Activated CD8-positive, alpha-beta T cell treated with anti-CD3 and anti-CD28 coated beads, Interleukin-2, amount 10 ng/mL, durations not matched to agents 7 days and 5 days (primary cell): ENCODE results near the gene ADAM22. TPM values are rescaled to one million over a fixed set of nuclear protein-coding genes. Genes with fewer than 3 reads are reported as not detected.

Experiments
- ATAC-seq: fragments of 150-1000 bp; cut with Tn5 transposase; one replicate; pipeline ENCODE4 v1.10.0; 2021; ENCODE audit warnings: moderate library complexity
- CTCF ChIA-PET: fragments of 350-600 bp; sonication (Branson Sonifier 250); formaldehyde crosslinking; loops from one replicate; lab custom pipeline; 2021; ENCODE audit warnings: antibody characterized with exemption; lab: Charles Lee
- POLR2A ChIA-PET: fragments of 350-600 bp; sonication (Branson Sonifier 250); formaldehyde crosslinking; loops from one replicate; lab custom pipeline; 2021; ENCODE audit warnings: antibody characterized with exemption; lab: Charles Lee
- DNase-seq: peaks from one replicate; pipeline ENCODE4 v3.0.0-alpha.2; 2020
- H3K27ac Mint-ChIP-seq: one replicate; pipeline ENCODE4 v1.8.0; 2021; ENCODE audit warnings: mild to moderate bottlenecking, mixed read lengths
- H3K27me3 Mint-ChIP-seq: one replicate; pipeline ENCODE4 v1.8.0; 2021; ENCODE audit warnings: low read depth, mixed read lengths
- H3K36me3 Mint-ChIP-seq: one replicate; pipeline ENCODE4 v1.8.0; 2021; ENCODE audit warnings: low read depth, mixed read lengths
- H3K4me1 Mint-ChIP-seq: one replicate; pipeline ENCODE4 v1.8.0; 2021; ENCODE audit warnings: low read depth, mixed read lengths
- H3K4me3 Mint-ChIP-seq: one replicate; pipeline ENCODE4 v1.8.0; 2021; ENCODE audit warnings: mild to moderate bottlenecking, mixed read lengths
- H3K9me3 Mint-ChIP-seq: one replicate; pipeline ENCODE4 v1.8.0; 2022; ENCODE audit warnings: mixed read lengths; ENCODE audit not compliant: insufficient read depth
- total RNA-seq, 2 experiments: library from RNA; stranded (reverse); gene quantifications; one replicate each; pipeline ENCODE4 v1.2.3, GENCODE V29; 2021

Gene ADAM22
- total RNA-seq, 2 experiments from 2014 or later = 2.2 to 3.1 TPM

GRCh38 chr7:87961754-87962153 lies 27.7 kb downstream of the ADAM22 start:
- H3K9me3 Mint-ChIP-seq = peaks cover 4% of the 10 kb centered on the region
- H3K36me3 Mint-ChIP-seq = no peaks in the 10 kb centered on the region
- DNase-seq = no peak
- H3K27ac Mint-ChIP-seq = no peak overlapping the region
- no peaks in the 10 kb centered on the region for H3K4me1 Mint-ChIP-seq
- no peaks in the 10 kb centered on the region for H3K27me3 Mint-ChIP-seq
- ChIA-PET POLR2A (no interaction called here), CTCF (no interaction called here)
- ATAC-seq = no peak
- no peak overlapping the region for H3K4me3 Mint-ChIP-seq

GRCh38 chr7:87966271-87966670 lies 32.2 kb downstream of the ADAM22 start:
- POLR2A ChIA-PET = no interaction called here
- H3K9me3 Mint-ChIP-seq = peaks cover 4% of the 10 kb centered on the region
- no peak for ATAC-seq

GRCh38 chr7:87968021-87968420 lies 34.0 kb downstream of the ADAM22 start:
- ATAC-seq = no peak

More at GRCh38 chr7:87966271-87966670, 32.2 kb downstream of the ADAM22 start:
- Mint-ChIP-seq H3K27ac (no peak overlapping the region), H3K27me3 (no peaks in the 10 kb centered on the region), H3K4me3 (no peak overlapping the region), H3K4me1 (no peaks in the 10 kb centered on the region), H3K36me3 (no peaks in the 10 kb centered on the region)
- no peak for DNase-seq
- CTCF ChIA-PET = no interaction called here

GRCh38 chr7:87982116-87982515 lies 48.1 kb downstream of the ADAM22 start:
- Mint-ChIP-seq H3K9me3 (no peaks in the 10 kb centered on the region), H3K27ac (no peak overlapping the region), H3K27me3 (no peaks in the 10 kb centered on the region), H3K4me3 (no peak overlapping the region), H3K36me3 (no peaks in the 10 kb centered on the region), H3K4me1 (no peaks in the 10 kb centered on the region)
- CTCF ChIA-PET = no interaction called here
- ATAC-seq (no peak), DNase-seq (no peak)
- POLR2A ChIA-PET = no interaction called here

More at GRCh38 chr7:87968021-87968420, 34.0 kb downstream of the ADAM22 start:
- no peak overlapping the region for H3K27ac Mint-ChIP-seq
- DNase-seq = no peak
- no peaks in the 10 kb centered on the region for H3K36me3 Mint-ChIP-seq
- no peaks in the 10 kb centered on the region for H3K4me1 Mint-ChIP-seq
- H3K9me3 Mint-ChIP-seq = peaks cover 4% of the 10 kb centered on the region
- POLR2A ChIA-PET = no interaction called here
- no peak overlapping the region for H3K4me3 Mint-ChIP-seq
- no peaks in the 10 kb centered on the region for H3K27me3 Mint-ChIP-seq
- CTCF ChIA-PET = no interaction called here

GRCh38 chr7:87984088-87984487 lies 50.0 kb downstream of the ADAM22 start:
- H3K4me3 Mint-ChIP-seq = no peak overlapping the region
- H3K36me3 Mint-ChIP-seq = no peaks in the 10 kb centered on the region
- no peak overlapping the region for H3K27ac Mint-ChIP-seq
- no peaks in the 10 kb centered on the region for H3K9me3 Mint-ChIP-seq
- H3K4me1 Mint-ChIP-seq = no peaks in the 10 kb centered on the region
- ATAC-seq (no peak), DNase-seq (no peak)
- CTCF ChIA-PET = no interaction called here
- no peaks in the 10 kb centered on the region for H3K27me3 Mint-ChIP-seq
- POLR2A ChIA-PET = no interaction called here

GRCh38 chr7:87993269-87993668 lies 59.2 kb downstream of the ADAM22 start:
- Mint-ChIP-seq H3K4me1 (no peaks in the 10 kb centered on the region), H3K4me3 (no peak overlapping the region), H3K27ac (no peak overlapping the region), H3K27me3 (no peaks in the 10 kb centered on the region), H3K36me3 (no peaks in the 10 kb centered on the region), H3K9me3 (no peaks in the 10 kb centered on the region)
- DNase-seq (no peak), ATAC-seq (no peak)
- POLR2A ChIA-PET = no interaction called here
- CTCF ChIA-PET = no interaction called here

GRCh38 chr7:87999261-87999660 lies 65.2 kb downstream of the ADAM22 start:
- Mint-ChIP-seq H3K4me1 (no peaks in the 10 kb centered on the region), H3K27me3 (no peaks in the 10 kb centered on the region), H3K4me3 (no peak overlapping the region), H3K9me3 (no peaks in the 10 kb centered on the region), H3K36me3 (no peaks in the 10 kb centered on the region), H3K27ac (no peak overlapping the region)
- POLR2A ChIA-PET = no interaction called here
- CTCF ChIA-PET = no interaction called here
- DNase-seq = no peak
- no peak for ATAC-seq

- CTCF ChIA-PET = no interaction called here
- no peaks in the 10 kb centered on the region for H3K36me3 Mint-ChIP-seq
- H3K4me3 Mint-ChIP-seq = no peak overlapping the region
- H3K4me1 Mint-ChIP-seq = no peaks in the 10 kb centered on the region
- no peak for DNase-seq
- no peak overlapping the region for H3K27ac Mint-ChIP-seq
- POLR2A ChIA-PET = no interaction called here
- ATAC-seq = no peak
- H3K27me3 Mint-ChIP-seq = no peaks in the 10 kb centered on the region
- no peaks in the 10 kb centered on the region for H3K9me3 Mint-ChIP-seq
Measured at GRCh38 chr7:88001744-88002530, 67.9 kb downstream of the ADAM22 start.

- no peak for DNase-seq
- no peak for ATAC-seq
- H3K4me3 Mint-ChIP-seq = no peak overlapping the region
- no peaks in the 10 kb centered on the region for H3K9me3 Mint-ChIP-seq
- POLR2A ChIA-PET = no interaction called here
- no peaks in the 10 kb centered on the region for H3K27me3 Mint-ChIP-seq
- H3K27ac Mint-ChIP-seq = no peak overlapping the region
- CTCF ChIA-PET = no interaction called here
- no peaks in the 10 kb centered on the region for H3K36me3 Mint-ChIP-seq
- H3K4me1 Mint-ChIP-seq = no peaks in the 10 kb centered on the region
Measured at GRCh38 chr7:88002617-88003016, 68.6 kb downstream of the ADAM22 start.

- Mint-ChIP-seq H3K27ac (no peak overlapping the region), H3K4me1 (no peaks in the 10 kb centered on the region), H3K36me3 (no peaks in the 10 kb centered on the region), H3K27me3 (no peaks in the 10 kb centered on the region), H3K9me3 (no peaks in the 10 kb centered on the region), H3K4me3 (no peak overlapping the region)
- no peak for ATAC-seq
- ChIA-PET POLR2A (no interaction called here), CTCF (no interaction called here)
- DNase-seq = no peak
Measured at GRCh38 chr7:88003581-88003980, 69.5 kb downstream of the ADAM22 start.

GRCh38 chr7:88005191-88005590 lies 71.1 kb downstream of the ADAM22 start:
- ChIA-PET CTCF (no interaction called here), POLR2A (no interaction called here)
- ATAC-seq (no peak), DNase-seq (no peak)
- Mint-ChIP-seq H3K27ac (no peak overlapping the region), H3K4me1 (no peaks in the 10 kb centered on the region), H3K9me3 (no peaks in the 10 kb centered on the region), H3K27me3 (no peaks in the 10 kb centered on the region), H3K36me3 (no peaks in the 10 kb centered on the region), H3K4me3 (no peak overlapping the region)

- POLR2A ChIA-PET = no interaction called here
Measured at GRCh38 chr7:88009651-88010050, 75.6 kb downstream of the ADAM22 start.

GRCh38 chr7:88012086-88012485 lies 78.0 kb downstream of the ADAM22 start:
- DNase-seq = no peak
- no peak for ATAC-seq
- ChIA-PET CTCF (no interaction called here), POLR2A (no interaction called here)
- Mint-ChIP-seq H3K9me3 (no peaks in the 10 kb centered on the region), H3K27me3 (no peaks in the 10 kb centered on the region), H3K4me3 (no peak overlapping the region), H3K4me1 (no peaks in the 10 kb centered on the region), H3K27ac (no peak overlapping the region), H3K36me3 (no peaks in the 10 kb centered on the region)

More at GRCh38 chr7:88009651-88010050, 75.6 kb downstream of the ADAM22 start:
- Mint-ChIP-seq H3K9me3 (no peaks in the 10 kb centered on the region), H3K27me3 (no peaks in the 10 kb centered on the region), H3K36me3 (no peaks in the 10 kb centered on the region), H3K4me3 (no peak overlapping the region), H3K27ac (no peak overlapping the region), H3K4me1 (no peaks in the 10 kb centered on the region)
- ATAC-seq (no peak), DNase-seq (no peak)
- CTCF ChIA-PET = no interaction called here
